Measurements from ENCODE around the gene DDX31.

DDX31 gene

DNA sequence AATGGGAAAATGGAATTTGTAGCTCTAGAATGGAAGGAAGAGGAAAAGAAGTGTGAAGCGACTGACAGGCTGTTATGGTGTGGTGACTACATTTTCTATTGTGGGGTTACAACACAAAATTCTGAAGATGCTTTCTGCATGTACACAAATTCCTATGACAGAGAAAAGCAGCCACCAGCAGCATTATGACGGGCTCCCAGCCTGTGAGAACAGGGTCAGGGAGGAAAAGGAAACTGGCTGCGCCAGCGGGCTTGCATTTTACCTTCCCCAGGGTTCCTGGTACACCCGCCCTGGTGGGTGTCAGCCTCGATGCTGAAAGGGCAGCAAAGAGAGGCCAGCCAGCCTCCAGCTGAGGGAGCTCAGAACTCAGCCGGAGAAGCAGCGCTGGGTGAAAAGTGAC is 41.0 kb downstream of the DDX31 start:
- Histone ChIP-seq H3K9me3 (replicated peaks in 1 of 2; ENCODE audit: control insufficient read depth in 2 of 2, insufficient read depth in 1 of 2, low read depth in 1 of 2, low read length in 2 of 2) (no peaks in the 10 kb centered on the region), H3K4ac (ENCODE audit: low read length) (no peak overlapping the region), H3K4me3 (ENCODE audit: low read length in 2 of 2) (no peak overlapping the region), H3K9ac (ENCODE audit: low read depth, low read length, poor library complexity) (no peak overlapping the region), H3K4me1 (ENCODE audit: control insufficient read depth in 2 of 2, insufficient read depth in 1 of 2, low read depth in 1 of 2, low read length in 2 of 2) (no peaks in the 10 kb centered on the region), H3K36me3 (replicated peaks in 1 of 2; ENCODE audit: control insufficient read depth in 2 of 2, insufficient read depth in 2 of 2, low read length in 2 of 2) (peaks cover 20 to 87% of the 10 kb centered on the region in 2 donors), H2AK5ac (ENCODE audit: low read depth, low read length) (no peak overlapping the region), H3K14ac (ENCODE audit: low read length) (no peak overlapping the region), H2BK5ac (ENCODE audit: low read length) (no peak overlapping the region), H2BK120ac (ENCODE audit: low read depth, low read length) (no peak overlapping the region), H4K8ac (ENCODE audit: low read depth, low read length) (no peak overlapping the region), H3K27ac (replicated peaks; ENCODE audit: low read length) (no peak overlapping the region), H3K79me1 (ENCODE audit: low read depth, low read length) (no peaks in the 10 kb centered on the region), H3K27me3 (ENCODE audit: control insufficient read depth in 3 of 3, insufficient read depth in 3 of 3, low read depth in 1 of 3, low read length in 3 of 3) (no peaks in the 10 kb centered on the region), H4K91ac (ENCODE audit: low read depth, low read length, poor library complexity) (no peak overlapping the region), H2BK12ac (ENCODE audit: low read length) (no peak overlapping the region), H2BK15ac (ENCODE audit: low read length) (no peak overlapping the region), H3K18ac (ENCODE audit: low read length) (no peak overlapping the region), H3K4me2 (ENCODE audit: insufficient read depth, low read length, poor library complexity, severe bottlenecking) (no peak overlapping the region), H2AFZ (ENCODE audit: low read length) (no peak overlapping the region), H3K23ac (ENCODE audit: low read depth, low read length, poor library complexity) (no peak overlapping the region)
- WGBS, 2 donors (ENCODE audit: extremely low coverage in 2 of 2, insufficient read length in 2 of 2, insufficient replicate concordance in 1 of 2) = no CpG with 5 or more reads among the region's 8 CpGs
- DNase-seq (ENCODE audit: low spot score) = no peak

DNA sequence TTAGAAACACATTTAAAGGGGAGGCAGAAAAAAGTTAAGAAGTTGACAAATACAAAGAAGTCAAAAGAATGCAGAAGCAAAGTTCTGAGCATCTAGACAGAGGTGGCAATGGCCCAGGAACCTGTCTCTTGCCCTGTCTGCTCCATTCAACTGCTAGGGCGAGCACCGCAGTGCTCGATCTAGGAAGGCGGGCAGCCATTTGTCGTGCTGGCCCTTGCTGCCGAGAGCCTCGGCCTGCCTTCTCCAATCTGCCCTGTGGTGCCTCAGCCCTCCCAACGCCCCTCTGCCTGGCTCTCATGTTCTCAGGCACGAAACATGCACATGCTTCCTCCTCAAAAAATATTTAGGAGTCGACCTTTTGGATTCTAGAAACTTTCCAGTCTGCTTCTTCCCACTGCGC is 42.2 kb downstream of the DDX31 start:
- Histone ChIP-seq H2BK12ac (ENCODE audit: low read length) (no peak overlapping the region), H3K79me1 (ENCODE audit: low read depth, low read length) (no peaks in the 10 kb centered on the region)

DNA sequence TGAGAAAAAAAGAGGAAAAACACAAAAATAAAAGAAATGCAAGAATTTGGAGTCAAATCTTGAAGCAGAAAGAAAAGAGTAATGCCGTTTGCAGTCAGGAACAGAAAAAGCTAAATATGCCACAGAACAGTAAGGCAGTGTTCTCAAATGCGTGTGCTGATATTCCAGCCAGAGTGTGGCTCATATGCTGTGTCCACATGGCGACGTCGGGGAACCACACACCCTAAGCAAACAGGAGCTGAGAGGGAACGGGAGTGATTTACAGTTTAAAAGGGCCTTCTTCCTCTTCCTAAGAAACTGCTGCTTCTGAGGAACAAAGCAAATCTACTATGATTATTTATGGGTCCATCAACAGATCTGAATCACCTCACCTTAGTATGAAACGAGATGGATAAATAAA is 42.7 kb downstream of the DDX31 start:
- Histone ChIP-seq H3K4me3 (ENCODE audit: low read length in 2 of 2) (no peak overlapping the region), H2BK12ac (ENCODE audit: low read length) (no peak overlapping the region), H3K27me3 (ENCODE audit: control insufficient read depth in 3 of 3, insufficient read depth in 3 of 3, low read depth in 1 of 3, low read length in 3 of 3) (no peaks in the 10 kb centered on the region), H2AFZ (ENCODE audit: low read length) (no peak overlapping the region), H4K8ac (ENCODE audit: low read depth, low read length) (no peak overlapping the region), H3K27ac (replicated peaks; ENCODE audit: low read length) (no peak overlapping the region), H3K4me2 (ENCODE audit: insufficient read depth, low read length, poor library complexity, severe bottlenecking) (no peak overlapping the region), H2BK15ac (ENCODE audit: low read length) (no peak overlapping the region), H3K79me1 (ENCODE audit: low read depth, low read length) (no peaks in the 10 kb centered on the region), H3K9ac (ENCODE audit: low read depth, low read length, poor library complexity) (no peak overlapping the region), H3K4ac (ENCODE audit: low read length) (no peak overlapping the region), H2BK120ac (ENCODE audit: low read depth, low read length) (no peak overlapping the region), H3K36me3 (replicated peaks in 1 of 2; ENCODE audit: control insufficient read depth in 2 of 2, insufficient read depth in 2 of 2, low read length in 2 of 2) (peaks cover 22 to 89% of the 10 kb centered on the region in 2 donors), H4K91ac (ENCODE audit: low read depth, low read length, poor library complexity) (no peak overlapping the region), H3K23ac (ENCODE audit: low read depth, low read length, poor library complexity) (no peak overlapping the region), H3K18ac (ENCODE audit: low read length) (no peak overlapping the region), H3K14ac (ENCODE audit: low read length) (no peak overlapping the region), H2AK5ac (ENCODE audit: low read depth, low read length) (no peak overlapping the region), H3K4me1 (ENCODE audit: control insufficient read depth in 2 of 2, insufficient read depth in 1 of 2, low read depth in 1 of 2, low read length in 2 of 2) (no peaks in the 10 kb centered on the region), H2BK5ac (ENCODE audit: low read length) (no peak overlapping the region), H3K9me3 (replicated peaks in 1 of 2; ENCODE audit: control insufficient read depth in 2 of 2, insufficient read depth in 1 of 2, low read depth in 1 of 2, low read length in 2 of 2) (no peaks in the 10 kb centered on the region)
- WGBS, 2 donors (ENCODE audit: extremely low coverage in 2 of 2, insufficient read length in 2 of 2, insufficient replicate concordance in 1 of 2) = no CpG with 5 or more reads among the region's 7 CpGs
- no peak for DNase-seq (ENCODE audit: low spot score)

More for the DNA sequence above, 42.2 kb downstream of the DDX31 start:
- Histone ChIP-seq H3K4me1 (ENCODE audit: control insufficient read depth in 2 of 2, insufficient read depth in 1 of 2, low read depth in 1 of 2, low read length in 2 of 2) (no peaks in the 10 kb centered on the region), H3K36me3 (replicated peaks in 1 of 2; ENCODE audit: control insufficient read depth in 2 of 2, insufficient read depth in 2 of 2, low read length in 2 of 2) (peaks cover 22 to 88% of the 10 kb centered on the region in 2 donors), H2BK15ac (ENCODE audit: low read length) (no peak overlapping the region), H3K27me3 (ENCODE audit: control insufficient read depth in 3 of 3, insufficient read depth in 3 of 3, low read depth in 1 of 3, low read length in 3 of 3) (no peaks in the 10 kb centered on the region), H3K4me2 (ENCODE audit: insufficient read depth, low read length, poor library complexity, severe bottlenecking) (no peak overlapping the region), H2BK5ac (ENCODE audit: low read length) (no peak overlapping the region), H3K23ac (ENCODE audit: low read depth, low read length, poor library complexity) (no peak overlapping the region), H3K9ac (ENCODE audit: low read depth, low read length, poor library complexity) (no peak overlapping the region), H2AFZ (ENCODE audit: low read length) (no peak overlapping the region), H4K91ac (ENCODE audit: low read depth, low read length, poor library complexity) (no peak overlapping the region), H2BK120ac (ENCODE audit: low read depth, low read length) (no peak overlapping the region), H3K4me3 (ENCODE audit: low read length in 2 of 2) (no peak overlapping the region), H3K14ac (ENCODE audit: low read length) (no peak overlapping the region), H3K9me3 (replicated peaks in 1 of 2; ENCODE audit: control insufficient read depth in 2 of 2, insufficient read depth in 1 of 2, low read depth in 1 of 2, low read length in 2 of 2) (no peaks in the 10 kb centered on the region), H3K4ac (ENCODE audit: low read length) (no peak overlapping the region), H4K8ac (ENCODE audit: low read depth, low read length) (no peak overlapping the region), H2AK5ac (ENCODE audit: low read depth, low read length) (no peak overlapping the region), H3K18ac (ENCODE audit: low read length) (no peak overlapping the region), H3K27ac (replicated peaks; ENCODE audit: low read length) (no peak overlapping the region)
- no CpG with 5 or more reads among the region's 11 CpGs for WGBS, 2 donors (ENCODE audit: extremely low coverage in 2 of 2, insufficient read length in 2 of 2, insufficient replicate concordance in 1 of 2)
- no peak for DNase-seq (ENCODE audit: low spot score)

DNA sequence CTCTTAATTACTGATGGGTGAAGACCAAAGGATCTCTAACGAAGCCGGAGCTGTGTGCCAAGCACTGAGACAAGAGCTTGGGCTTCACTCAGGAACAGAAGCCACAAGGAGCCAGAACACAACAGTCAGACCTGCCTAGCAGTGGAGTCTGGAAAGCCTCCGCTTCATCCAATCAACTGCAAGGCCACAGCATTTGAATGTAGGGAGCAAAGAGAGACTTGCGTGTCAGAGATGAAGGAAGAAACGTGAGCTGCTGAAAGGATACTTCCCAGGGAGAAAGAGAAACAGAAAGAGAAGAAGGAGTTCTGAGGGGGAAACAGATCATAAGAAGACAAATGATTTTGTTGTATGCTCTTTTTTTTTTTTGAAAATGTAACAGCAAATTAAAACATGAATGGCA is 43.5 kb downstream of the DDX31 start:
- no peak overlapping the region for H3K18ac ChIP-seq (ENCODE audit: low read length)
- no peak for DNase-seq (ENCODE audit: low spot score)
- WGBS, 2 donors (ENCODE audit: extremely low coverage in 2 of 2, insufficient read length in 2 of 2, insufficient replicate concordance in 1 of 2) = no CpG with 5 or more reads among the region's 5 CpGs
- H3K4me1 ChIP-seq (ENCODE audit: control insufficient read depth in 2 of 2, insufficient read depth in 1 of 2, low read depth in 1 of 2, low read length in 2 of 2) = no peaks in the 10 kb centered on the region
- H3K14ac ChIP-seq (ENCODE audit: low read length) = no peak overlapping the region
- H3K79me1 ChIP-seq (ENCODE audit: low read depth, low read length) = no peaks in the 10 kb centered on the region
- no peak overlapping the region for H3K27ac ChIP-seq (replicated peaks; ENCODE audit: low read length)
- no peak overlapping the region for H2AK5ac ChIP-seq (ENCODE audit: low read depth, low read length)
- H3K27me3 ChIP-seq (ENCODE audit: control insufficient read depth in 3 of 3, insufficient read depth in 3 of 3, low read depth in 1 of 3, low read length in 3 of 3) = no peaks in the 10 kb centered on the region
- no peak overlapping the region for H2BK5ac ChIP-seq (ENCODE audit: low read length)
- no peak overlapping the region for H4K91ac ChIP-seq (ENCODE audit: low read depth, low read length, poor library complexity)
- H2BK120ac ChIP-seq (ENCODE audit: low read depth, low read length) = no peak overlapping the region
- no peak overlapping the region for H3K9ac ChIP-seq (ENCODE audit: low read depth, low read length, poor library complexity)
- no peak overlapping the region for H2BK15ac ChIP-seq (ENCODE audit: low read length)
- H2AFZ ChIP-seq (ENCODE audit: low read length) = no peak overlapping the region
- H3K23ac ChIP-seq (ENCODE audit: low read depth, low read length, poor library complexity) = no peak overlapping the region
- peaks cover 20 to 89% of the 10 kb centered on the region in 2 donors for H3K36me3 ChIP-seq (replicated peaks in 1 of 2; ENCODE audit: control insufficient read depth in 2 of 2, insufficient read depth in 2 of 2, low read length in 2 of 2)
- no peak overlapping the region for H2BK12ac ChIP-seq (ENCODE audit: low read length)
- no peaks in the 10 kb centered on the region for H3K9me3 ChIP-seq (replicated peaks in 1 of 2; ENCODE audit: control insufficient read depth in 2 of 2, insufficient read depth in 1 of 2, low read depth in 1 of 2, low read length in 2 of 2)
- H3K4me3 ChIP-seq (ENCODE audit: low read length in 2 of 2) = no peak overlapping the region
- H4K8ac ChIP-seq (ENCODE audit: low read depth, low read length) = no peak overlapping the region
- no peak overlapping the region for H3K4ac ChIP-seq (ENCODE audit: low read length)
- no peak overlapping the region for H3K4me2 ChIP-seq (ENCODE audit: insufficient read depth, low read length, poor library complexity, severe bottlenecking)
